Amygdala (tissue), 56 donors: ENCODE results near the gene FSTL4.

Experiments
- DNase-seq, 56 donors: peaks; one replicate each; lab custom pipeline; 2025; lab: John Stamatoyannopoulos, UW

Gene FSTL4

GRCh38 chr5:133289686-133290367 is 322.5 kb downstream of the FSTL4 start:
- peak in 3 of 56 donors; percentile 13 to 25 (median 16) for DNase-seq

GRCh38 chr5:133287500-133287899 is 324.8 kb downstream of the FSTL4 start:
- DNase-seq, result peak in 19 of 56 donors; percentile 7 to 64 (median 19)

GRCh38 chr5:133286483-133286882 is 325.9 kb downstream of the FSTL4 start:
- no peak for DNase-seq

GRCh38 chr5:133285583-133286021 is 326.7 kb downstream of the FSTL4 start:
- peak in 1 of 56 donors; percentile 15 for DNase-seq

- no peak for DNase-seq
Measured at GRCh38 chr5:133284306-133284705, 328.0 kb downstream of the FSTL4 start.

- DNase-seq, result no peak
Measured at GRCh38 chr5:133278317-133278716, 334.0 kb downstream of the FSTL4 start.

GRCh38 chr5:133277744-133278143 is 334.6 kb downstream of the FSTL4 start:
- no peak for DNase-seq

- no peak for DNase-seq
Measured at GRCh38 chr5:133276171-133276570, 336.2 kb downstream of the FSTL4 start.

- DNase-seq, result no peak
Measured at GRCh38 chr5:133275631-133276030, 336.7 kb downstream of the FSTL4 start.

GRCh38 chr5:133274597-133274935 is 337.8 kb downstream of the FSTL4 start:
- no peak for DNase-seq

GRCh38 chr5:133273661-133274596 is 338.4 kb downstream of the FSTL4 start:
- no peak for DNase-seq

- DNase-seq, result no peak
Measured at GRCh38 chr5:133272345-133272744, 340.0 kb downstream of the FSTL4 start.

GRCh38 chr5:133271606-133272005 is 340.7 kb downstream of the FSTL4 start:
- DNase-seq, result no peak

GRCh38 chr5:133269691-133270090 is 342.6 kb downstream of the FSTL4 start:
- no peak for DNase-seq

GRCh38 chr5:133267601-133268000 is 344.7 kb downstream of the FSTL4 start:
- DNase-seq, result no peak

GRCh38 chr5:133266966-133267365 is 345.4 kb downstream of the FSTL4 start:
- no peak for DNase-seq

- no peak for DNase-seq
Measured at GRCh38 chr5:133266527-133266878, 345.8 kb downstream of the FSTL4 start.

GRCh38 chr5:133265720-133266526 is 346.4 kb downstream of the FSTL4 start:
- DNase-seq, result peak in 1 of 56 donors; percentile 7

GRCh38 chr5:133265257-133265656 is 347.1 kb downstream of the FSTL4 start:
- no peak for DNase-seq

GRCh38 chr5:133262690-133263089 is 349.7 kb downstream of the FSTL4 start:
- DNase-seq, result no peak

- DNase-seq, result no peak
Measured at GRCh38 chr5:133261993-133262392, 350.3 kb downstream of the FSTL4 start.
